COR-L47 (cell line): Measurements from ENCODE around the gene TEP1.
"Not testable (repeated sequence)": the region's sequence is repeated elsewhere in the genome, so short reads cannot be mapped to it uniquely, and the experiment has no call there.

ENCODE experiments used
- DNase-seq: peaks from one replicate; lab custom pipeline; 2025; lab: John Stamatoyannopoulos, UW

Gene TEP1

GRCh38 chr14:20341032-20341431, 72.3 kb downstream of the TEP1 start:
- not testable (repeated sequence) for DNase-seq

- DNase-seq = no peak
These were observed 79.3 kb downstream of the TEP1 start for GRCh38 chr14:20334017-20334416.

GRCh38 chr14:20333494-20333841, 79.8 kb downstream of the TEP1 start:
- no peak for DNase-seq

GRCh38 chr14:20332788-20333493, 80.4 kb downstream of the TEP1 start, which contains the start of gene CCNB1IP1:
Gene CCNB1IP1, minus strand, starts transcription at chr14:20333279. Its CDS starts 16,756 bp downstream, at chr14:20316523.
- DNase-seq = peak; percentile 83

- DNase-seq = no peak
These were observed 80.9 kb downstream of the TEP1 start for GRCh38 chr14:20332431-20332787.

GRCh38 chr14:20331053-20331613, 82.2 kb downstream of the TEP1 start:
- no peak for DNase-seq

GRCh38 chr14:20329355-20329754, 83.9 kb downstream of the TEP1 start:
- DNase-seq = no peak

GRCh38 chr14:20328705-20329104, 84.6 kb downstream of the TEP1 start:
- DNase-seq = no peak

GRCh38 chr14:20327005-20327869, 86.1 kb downstream of the TEP1 start:
- peak; percentile 49 for DNase-seq

GRCh38 chr14:20317720-20318119, 95.6 kb downstream of the TEP1 start:
- no peak for DNase-seq
